Heart left ventricle (tissue), 16 donors: ENCODE results near the gene HDLBP. TPM values are rescaled to one million over a fixed set of nuclear protein-coding genes. Genes with fewer than 3 reads are reported as not detected.

ENCODE experiments used
- ATAC-seq, 4 donors: fragments of 200-7000 bp; cut with Tn5 transposase; one replicate each; pipeline ENCODE4 v1.9.1; 2020 to 2022; ENCODE audit warnings: moderate library complexity in 4 of 4, mild to moderate bottlenecking in 3 of 4, moderate number of reproducible peaks in 1 of 4
- DNase-seq, 5 donors: peaks; one replicate each; pipeline ENCODE4 v3.0.0-alpha.2; 2020
- H3K27ac ChIP-seq, 12 donors: fragments of 200-600 bp; sonication (generic) in 4 of 12; one replicate each; pipeline versions ENCODE4 v1.5.0 to v1.8.0; 2016 to 2022; ENCODE audit warnings: mild to moderate bottlenecking in 2 of 12
- H3K27me3 ChIP-seq, 9 donors: fragments of 200-600 bp; sonication (generic) in 2 of 9; one replicate each; pipeline versions ENCODE4 v1.5.1 to v1.8.0; 2016 to 2022; ENCODE audit warnings: mild to moderate bottlenecking in 3 of 9
- H3K36me3 ChIP-seq, 9 donors: fragments of 200-600 bp; sonication (generic) in 2 of 9; one replicate each; pipeline versions ENCODE4 v1.5.0 to v1.8.0; 2018 to 2022; ENCODE audit warnings: mild to moderate bottlenecking in 2 of 9
- H3K4me1 ChIP-seq, 12 donors: fragments of 200-600 bp; sonication (generic) in 4 of 12; one replicate each; pipeline versions ENCODE4 v1.5.0 to v1.8.0; 2016 to 2022; ENCODE audit warnings: mild to moderate bottlenecking in 3 of 12
- H3K4me3 ChIP-seq, 12 donors: fragments of 200-600 bp; sonication (generic) in 4 of 12; one replicate each; pipeline versions ENCODE4 v1.5.0 to v1.8.0; 2017 to 2022; ENCODE audit warnings: mild to moderate bottlenecking in 9 of 12, moderate library complexity in 4 of 12
- H3K9me3 ChIP-seq, 12 donors: fragments of 200-600 bp; sonication (generic) in 4 of 12; one replicate each; pipeline versions ENCODE4 v1.5.0 to v1.8.0; 2016 to 2022; ENCODE audit warnings: mild to moderate bottlenecking in 1 of 12
- CTCF ChIP-seq, 12 donors: fragments of 200-600 bp; sonication (generic) in 4 of 12; IDR thresholded peaks; one replicate each; pipeline versions ENCODE4 v1.5.0 to v1.8.0; 2018 to 2022; ENCODE audit warnings: antibody characterized with exemption in 12 of 12, mild to moderate bottlenecking in 5 of 12
- POLR2A ChIP-seq, 2 donors: fragments of 450-650 bp; IDR thresholded peaks; one replicate each; pipeline ENCODE4 v1.6.1; 2017; ENCODE audit warnings: antibody characterized with exemption in 2 of 2, mild to moderate bottlenecking in 2 of 2, moderate library complexity in 2 of 2
- WGBS, 4 donors: extraction: QIAGEN DNeasy Blood & Tissue Kit in 2 of 4; methylation state at CpG; one replicate each; pipeline versions ENCODE4 v1.1.5 to v1.1.7; 2013 to 2018; 5-methylcytosine and 5-hydroxymethylcytosine counted together
- intact Hi-C, 10 donors: fragments of 100-400 bp; cut with DNase I; formaldehyde crosslinking; loops; one replicate each; pipeline versions ENCODE4 v1.11.1 to v1.14.2; 2022
- long read RNA-seq, 3 donors: library from polyadenylated mRNA; unstranded; transcript quantifications; one replicate each; pipeline ENCODE4 v2.0.0, GENCODE V29; 2020 to 2021
- polyA plus RNA-seq, 2 donors: library from polyadenylated mRNA; stranded (reverse); fragments of 200-250 nt; gene quantifications; one replicate each; pipeline ENCODE4 v1.2.3, GENCODE V29; 2013
- total RNA-seq, 9 donors: library from RNA; depleted of rRNA in 2 of 9; stranded (reverse); fragments of >200 nt in 2 of 9; fragmentation: NEBNext Ultra II Directional in 3 of 9; extraction: Animal tissue kit (Norgen Biotek cat#: 25700) in 3 of 9; gene quantifications; one replicate each; pipeline versions ENCODE4 v1.1.0 to v1.2.4, GENCODE V29; 2016 to 2023
- donor health status: ischemic (EF 13 %, LVEDD 7.1; RV severe dilation, severe dysfunction).
- donor health status: healthy with polysubstance abuse.
- donor health status: DM: no; HTN: yes; CAD: no.
- donor health status: DM: no; HTN: no; CAD: no.
- donor health status: ischemic (EF 25% LVEDD 6.9; RV normal size, moderate dysfunction).
- donor health status: ischemic (EF 25% LVEDD 5.7; RV mildly dilated, moderate dysfunction).
- donor health status: healthy.
- donor health status: DM: yes; HTN: yes; CAD: no.
- donor health status: ischemic (EF 35%, LVEDD 5.7; RV mildly dilated, moderate dysfunction).
- donor health status: nonischemic (EF 11% LVEDD 7.7; RV severe dilation, severe dysfunction).
- donor health status: DM: yes; HTN: yes; CAD: no.
- donor health status: PGD.
- donor health status: ischemic (EF 29% LVEDD 5.4; RV normal size, mild dysfunction).
- donor health status: nonischemic (EF 23%, LVEDD 6.1; RV moderate dilation, normal function).

Gene HDLBP
- total RNA-seq (100 to 1,000 TPM; 312 to 407 (median 352) TPM), polyA plus RNA-seq (100 to 1,000 TPM; 220 to 308 TPM)
- long read RNA-seq, donor 1, full-length matches to known transcripts, result 410 of 640 reads
- long read RNA-seq, donor 1, partial matches to known transcripts, result 158 of 640 reads
- long read RNA-seq, donor 1, other reads (novel, unspliced or antisense), result 72 of 640 reads
- long read RNA-seq, donor 2, full-length matches to known transcripts, result 521 of 929 reads
- long read RNA-seq, donor 2, partial matches to known transcripts, result 335 of 929 reads
- long read RNA-seq, donor 2, other reads (novel, unspliced or antisense), result 73 of 929 reads
- long read RNA-seq, donor 3, full-length matches to known transcripts, result 338 of 466 reads
- long read RNA-seq, donor 3, partial matches to known transcripts, result 91 of 466 reads
- long read RNA-seq, donor 3, other reads (novel, unspliced or antisense), result 37 of 466 reads

GRCh38 chr2:241315093-241315878 is at the start of gene HDLBP:
HDLBP (minus strand) TSS chr2:241315672; CDS start chr2:241266869, 48,803 bp downstream.
- H3K4me3 ChIP-seq, result peak within 1 kb of the TSS; percentile 64 to 93 (median 82)
- H3K9me3 ChIP-seq, result no peaks in the 10 kb centered on the region
- peak in 9 of 12 donors; percentile 4 to 75 (median 49) for TF ChIP-seq CTCF (IDR thresholded peaks at IDR 0.05)
- peak in 1 of 2 donors; percentile 79 for TF ChIP-seq POLR2A (IDR thresholded peaks at IDR 0.05)
- no peaks in the 10 kb centered on the region for H3K27me3 ChIP-seq
- intact Hi-C loops, result loop anchor here in 9 of 10 donors (1.0 to 5.0 kb wide), 8 partner anchors 37 to 43 kb away; partner anchors contain the start of gene FARP2 (in 3 of the 9)
- peaks cover 4 to 80% (median 53%) of the 10 kb centered on the region in 12 donors for H3K4me1 ChIP-seq
- H3K36me3 ChIP-seq, result peaks cover 0 to 7% (median 0%) of the 10 kb centered on the region in 9 donors
- H3K27ac ChIP-seq, result peak within 1 kb of the TSS; percentile 92 to 100 (median 99)
- ATAC-seq (peak; percentile 92 to 95 (median 94)), DNase-seq (peak; percentile 100)
- 0 to 1% (median 0%) methylated on average over 26 to 73 of the region's 73 CpGs for WGBS, 4 donors

GRCh38 chr2:241364781-241365180 is 49.3 kb upstream of the HDLBP start:
- no peak overlapping the region for H3K27ac ChIP-seq
- ATAC-seq (no peak), DNase-seq (no peak)
- intact Hi-C loops, result no loop called here
- H3K9me3 ChIP-seq, result no peaks in the 10 kb centered on the region
- H3K36me3 ChIP-seq, result no peaks in the 10 kb centered on the region
- peaks cover 0 to 28% (median 9%) of the 10 kb centered on the region in 12 donors for H3K4me1 ChIP-seq
- WGBS, 4 donors, result 74 to 83% (median 81%) methylated on average over 2 of the region's 2 CpGs
- H3K27me3 ChIP-seq, result no peaks in the 10 kb centered on the region
- TF ChIP-seq CTCF (IDR thresholded peaks at IDR 0.05) (no peak), POLR2A (IDR thresholded peaks at IDR 0.05) (no peak)
- no peak overlapping the region for H3K4me3 ChIP-seq

- DNase-seq, result no peak
- WGBS, 4 donors, result 73 to 94% (median 82%) methylated on average over 7 of the region's 7 CpGs
- intact Hi-C loops, result no loop called here
- Histone ChIP-seq H3K36me3 (no peaks in the 10 kb centered on the region), H3K4me1 (peaks cover 0 to 42% (median 10%) of the 10 kb centered on the region in 12 donors), H3K27me3 (no peaks in the 10 kb centered on the region), H3K4me3 (no peak overlapping the region), H3K27ac (peak overlapping the region in 1 of 12 donors; percentile 4), H3K9me3 (no peaks in the 10 kb centered on the region)
- peak in 2 of 4 donors; percentile 33 to 45 for ATAC-seq
- no peak for TF ChIP-seq CTCF (IDR thresholded peaks at IDR 0.05)
- TF ChIP-seq POLR2A (IDR thresholded peaks at IDR 0.05), result no peak
Observed at GRCh38 chr2:241363426-241363825, 48.0 kb upstream of the HDLBP start.
